Spleen (tissue), 7 donors: ENCODE results near the gene ADRB2.

Experiments used
- POLR2A ChIP-seq, 3 donors: fragments of 450-650 bp; IDR thresholded peaks; one replicate each; pipeline ENCODE4 v1.5.1; 2017; ENCODE audit warnings: antibody characterized with exemption in 3 of 3, mild to moderate bottlenecking in 1 of 3
- POLR2AphosphoS5 ChIP-seq, 3 donors: sonication (generic); formaldehyde crosslinking; IDR thresholded peaks; one replicate each; pipeline ENCODE4 v1.5.1; 2017; ENCODE audit warnings: antibody characterized with exemption in 3 of 3
- TF ChIP-seq, protein P1 (sequence below), 11 experiments: fragments of 200-600 bp in 7 of 11; fragments of 450-650 bp in 4 of 11; sonication (generic) in 4 of 11; IDR thresholded peaks in 8 of 11; conservative IDR thresholded peaks in 3 of 11; 1 replicate in 7 of 11; 2 replicates in 4 of 11; pipeline versions ENCODE4 v1.4.0 to v1.8.0; 2016 to 2021; ENCODE audit warnings: antibody characterized with exemption in 11 of 11, inconsistent platforms in 4 of 11, mild to moderate bottlenecking in 1 of 11
- donor health status: DM: no; HTN: no; CAD: no; lungs with moderate emphysema.
- donor health status: DM: no; HTN: no; CAD: no.
- donor health status: DM: no; HTN: no; CAD: no.

- TF ChIP-seq POLR2AphosphoS5 (IDR thresholded peaks at IDR 0.05) (peak in 1 of 3 donors; percentile 49), POLR2A (IDR thresholded peaks at IDR 0.05) (no peak)
- TF ChIP-seq, protein P1, sequence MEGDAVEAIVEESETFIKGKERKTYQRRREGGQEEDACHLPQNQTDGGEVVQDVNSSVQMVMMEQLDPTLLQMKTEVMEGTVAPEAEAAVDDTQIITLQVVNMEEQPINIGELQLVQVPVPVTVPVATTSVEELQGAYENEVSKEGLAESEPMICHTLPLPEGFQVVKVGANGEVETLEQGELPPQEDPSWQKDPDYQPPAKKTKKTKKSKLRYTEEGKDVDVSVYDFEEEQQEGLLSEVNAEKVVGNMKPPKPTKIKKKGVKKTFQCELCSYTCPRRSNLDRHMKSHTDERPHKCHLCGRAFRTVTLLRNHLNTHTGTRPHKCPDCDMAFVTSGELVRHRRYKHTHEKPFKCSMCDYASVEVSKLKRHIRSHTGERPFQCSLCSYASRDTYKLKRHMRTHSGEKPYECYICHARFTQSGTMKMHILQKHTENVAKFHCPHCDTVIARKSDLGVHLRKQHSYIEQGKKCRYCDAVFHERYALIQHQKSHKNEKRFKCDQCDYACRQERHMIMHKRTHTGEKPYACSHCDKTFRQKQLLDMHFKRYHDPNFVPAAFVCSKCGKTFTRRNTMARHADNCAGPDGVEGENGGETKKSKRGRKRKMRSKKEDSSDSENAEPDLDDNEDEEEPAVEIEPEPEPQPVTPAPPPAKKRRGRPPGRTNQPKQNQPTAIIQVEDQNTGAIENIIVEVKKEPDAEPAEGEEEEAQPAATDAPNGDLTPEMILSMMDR (IDR thresholded peaks at IDR 0.05 in 8 of 11, conservative IDR thresholded peaks at IDR 0.05 in 3 of 11), result no peak
Observed at GRCh38 chr5:148849461-148849860, 23.1 kb downstream of the ADRB2 start.
